Neuronal stem cell (in vitro differentiated cells): ENCODE results near the gene DNAJC6.

ENCODE experiments used
- DNase-seq: peaks from one replicate; pipeline ENCODE4 v3.0.0-alpha.2; 2013; ENCODE audit warnings: low spot score
- H2AFZ ChIP-seq: one replicate; pipeline ENCODE4 v1.6.1; 2013; ENCODE audit warnings: mild to moderate bottlenecking, low read length, inconsistent platforms
- H2AK5ac ChIP-seq: 2 replicates; pipeline ENCODE4 v1.6.1; 2013; ENCODE audit warnings: low read depth, mild to moderate bottlenecking, inconsistent platforms, low read length, moderate library complexity, mixed read lengths
- H2BK120ac ChIP-seq: 2 replicates; pipeline ENCODE4 v1.6.1; 2013; ENCODE audit warnings: low read depth, mild to moderate bottlenecking, inconsistent platforms, low read length, moderate library complexity, mixed read lengths
- H2BK12ac ChIP-seq: one replicate; pipeline ENCODE4 v1.6.1; 2013; ENCODE audit warnings: low read length, inconsistent platforms
- H2BK15ac ChIP-seq: 2 replicates; pipeline ENCODE4 v1.6.1; 2013; ENCODE audit warnings: mild to moderate bottlenecking, low read length, inconsistent platforms, mixed read lengths
- H2BK5ac ChIP-seq: one replicate; pipeline ENCODE4 v1.6.1; 2013; ENCODE audit warnings: inconsistent platforms, mild to moderate bottlenecking, low read length, moderate library complexity
- H3K14ac ChIP-seq: one replicate; pipeline ENCODE4 v1.6.1; 2013; ENCODE audit warnings: low read length, inconsistent platforms
- H3K18ac ChIP-seq: 2 replicates; pipeline ENCODE4 v1.6.1; 2013; ENCODE audit warnings: low read length, inconsistent platforms
- H3K23ac ChIP-seq: 2 replicates; pipeline ENCODE4 v1.6.1; 2013; ENCODE audit warnings: low read depth, mild to moderate bottlenecking, mixed read lengths, low read length, inconsistent platforms; ENCODE audit not compliant: poor library complexity
- H3K27ac ChIP-seq: replicated peaks from 3 replicates; pipeline ENCODE4 v1.5.1; 2013; ENCODE audit warnings: low read length, inconsistent platforms
- H3K27me3 ChIP-seq, 3 experiments: 2 replicates each; pipeline ENCODE4 v1.6.1; 2013; ENCODE audit warnings: low read length in 3 of 3, mild to moderate bottlenecking in 2 of 3, inconsistent platforms in 1 of 3, low read depth in 1 of 3, mixed read lengths in 1 of 3, moderate library complexity in 1 of 3; ENCODE audit not compliant: control insufficient read depth in 3 of 3, insufficient read depth in 3 of 3
- H3K36me3 ChIP-seq, 2 donors: replicated peaks in 1 of 2; 2 replicates each; pipeline ENCODE4 v1.6.1; 2013; ENCODE audit warnings: low read length in 2 of 2; ENCODE audit not compliant: control insufficient read depth in 2 of 2, insufficient read depth in 2 of 2
- H3K4ac ChIP-seq: 2 replicates; pipeline ENCODE4 v1.6.1; 2013; ENCODE audit warnings: inconsistent platforms, mild to moderate bottlenecking, low read length, moderate library complexity
- H3K4me1 ChIP-seq, 2 donors: 1 replicate in 1 of 2; 2 replicates in 1 of 2; pipeline ENCODE4 v1.6.1; 2013; ENCODE audit warnings: low read length in 2 of 2, low read depth in 1 of 2; ENCODE audit not compliant: control insufficient read depth in 2 of 2, insufficient read depth in 1 of 2
- H3K4me2 ChIP-seq: one replicate; pipeline ENCODE4 v1.6.1; 2013; ENCODE audit warnings: mild to moderate bottlenecking, low read length, inconsistent platforms; ENCODE audit not compliant: insufficient read depth, poor library complexity, severe bottlenecking
- H3K4me3 ChIP-seq, 2 donors: 2 replicates each; pipeline ENCODE4 v1.5.1; 2013; ENCODE audit warnings: low read length in 2 of 2, mild to moderate bottlenecking in 2 of 2, inconsistent platforms in 1 of 2, moderate library complexity in 1 of 2
- H3K79me1 ChIP-seq: one replicate; pipeline ENCODE4 v1.6.1; 2013; ENCODE audit warnings: low read depth, mild to moderate bottlenecking, inconsistent platforms, low read length, moderate library complexity
- H3K9ac ChIP-seq: one replicate; pipeline ENCODE4 v1.6.1; 2013; ENCODE audit warnings: mild to moderate bottlenecking, low read depth, low read length, inconsistent platforms; ENCODE audit not compliant: poor library complexity
- H3K9me3 ChIP-seq, 2 donors: replicated peaks in 1 of 2; 2 replicates each; pipeline versions ENCODE3 to v1.6.1; 2013; ENCODE audit warnings: low read length in 2 of 2, mild to moderate bottlenecking in 2 of 2, inconsistent platforms in 1 of 2, low read depth in 1 of 2, mixed read lengths in 1 of 2, moderate library complexity in 1 of 2; ENCODE audit not compliant: control insufficient read depth in 2 of 2, insufficient read depth in 1 of 2
- H4K8ac ChIP-seq: one replicate; pipeline ENCODE4 v1.6.1; 2013; ENCODE audit warnings: low read depth, mild to moderate bottlenecking, inconsistent platforms, low read length, moderate library complexity
- H4K91ac ChIP-seq: one replicate; pipeline ENCODE4 v1.6.1; 2013; ENCODE audit warnings: low read length, low read depth, mild to moderate bottlenecking, inconsistent platforms; ENCODE audit not compliant: poor library complexity
- WGBS, 2 donors: extraction: QIAGEN DNeasy Blood & Tissue Kit; methylation state at CpG; one replicate each; pipeline ENCODE4 v1.1.7; 2013; ENCODE audit warnings: missing lambda C conversion rate in 2 of 2, mixed read lengths in 1 of 2; ENCODE audit not compliant: insufficient read length in 2 of 2, insufficient replicate concordance in 1 of 2; ENCODE audit errors: extremely low coverage in 2 of 2; 5-methylcytosine and 5-hydroxymethylcytosine counted together

The DNAJC6 gene

GRCh38 chr1:65341381-65341780 is 32.0 kb downstream of the DNAJC6 start:
- no peak overlapping the region for H2AK5ac ChIP-seq
- H2AFZ ChIP-seq = no peak overlapping the region
- H3K4me2 ChIP-seq = no peak overlapping the region
- DNase-seq = no peak
- no peaks in the 10 kb centered on the region for H3K79me1 ChIP-seq
- no peak overlapping the region for H3K4ac ChIP-seq
- H3K9me3 ChIP-seq = peaks cover 0 to 2% of the 10 kb centered on the region in 2 donors
- H3K9ac ChIP-seq = no peak overlapping the region
- no peaks in the 10 kb centered on the region for H3K36me3 ChIP-seq
- no peak overlapping the region for H2BK5ac ChIP-seq
- H3K23ac ChIP-seq = no peak overlapping the region
- H4K8ac ChIP-seq = no peak overlapping the region
- no peak overlapping the region for H2BK15ac ChIP-seq
- no peak overlapping the region for H4K91ac ChIP-seq
- WGBS, 2 donors = no CpG with 5 or more reads among the region's 1 CpG
- H3K14ac ChIP-seq = no peak overlapping the region
- H2BK12ac ChIP-seq = no peak overlapping the region
- H2BK120ac ChIP-seq = no peak overlapping the region
- no peaks in the 10 kb centered on the region for H3K27me3 ChIP-seq
- peaks cover 0 to 3% of the 10 kb centered on the region in 2 donors for H3K4me1 ChIP-seq
- H3K18ac ChIP-seq = no peak overlapping the region
- H3K4me3 ChIP-seq = no peak overlapping the region
- no peak overlapping the region for H3K27ac ChIP-seq

DNA sequence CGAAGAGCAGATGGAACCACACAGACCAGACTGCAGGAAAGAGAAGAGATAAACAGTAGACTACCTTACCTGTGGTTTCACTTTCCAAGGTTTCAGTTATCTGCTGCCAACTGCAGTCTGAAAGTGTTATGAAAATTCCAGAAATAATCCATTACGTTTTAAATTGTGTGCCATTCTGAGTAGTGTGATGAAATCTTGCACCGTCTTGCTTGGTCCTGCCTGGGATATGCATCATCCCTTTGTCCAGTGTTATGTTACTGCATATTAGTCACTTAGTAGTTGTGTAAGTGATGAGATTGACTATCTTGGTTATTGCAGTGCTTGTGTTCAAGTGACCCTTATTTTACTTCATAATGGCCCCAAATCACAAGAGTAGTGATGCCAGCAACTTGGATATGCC is 33.9 kb downstream of the DNAJC6 start:
- H3K4ac ChIP-seq = no peak overlapping the region
- no peak overlapping the region for H2BK5ac ChIP-seq
- no peak overlapping the region for H2AFZ ChIP-seq
- H3K18ac ChIP-seq = no peak overlapping the region
- no peak for DNase-seq
- WGBS, 2 donors = no CpG with 5 or more reads among the region's 3 CpGs
- no peak overlapping the region for H3K27ac ChIP-seq
- no peak overlapping the region for H3K9ac ChIP-seq
- H2BK15ac ChIP-seq = no peak overlapping the region
- H4K91ac ChIP-seq = no peak overlapping the region
- H3K9me3 ChIP-seq = peaks cover 0 to 2% of the 10 kb centered on the region in 2 donors
- H3K79me1 ChIP-seq = no peaks in the 10 kb centered on the region
- no peaks in the 10 kb centered on the region for H3K36me3 ChIP-seq
- peaks cover 0 to 3% of the 10 kb centered on the region in 2 donors for H3K4me1 ChIP-seq
- no peak overlapping the region for H2AK5ac ChIP-seq
- no peak overlapping the region for H2BK120ac ChIP-seq
- no peak overlapping the region for H4K8ac ChIP-seq
- no peak overlapping the region for H3K23ac ChIP-seq
- no peak overlapping the region for H3K4me2 ChIP-seq
- H3K4me3 ChIP-seq = no peak overlapping the region
- H3K14ac ChIP-seq = no peak overlapping the region
- H2BK12ac ChIP-seq = no peak overlapping the region
- H3K27me3 ChIP-seq = no peaks in the 10 kb centered on the region

GRCh38 chr1:65344171-65344814 is 35.0 kb downstream of the DNAJC6 start:
- no peak for DNase-seq
- no peak overlapping the region for H3K4me2 ChIP-seq
- no CpG with 5 or more reads among the region's 3 CpGs for WGBS, 2 donors

DNA sequence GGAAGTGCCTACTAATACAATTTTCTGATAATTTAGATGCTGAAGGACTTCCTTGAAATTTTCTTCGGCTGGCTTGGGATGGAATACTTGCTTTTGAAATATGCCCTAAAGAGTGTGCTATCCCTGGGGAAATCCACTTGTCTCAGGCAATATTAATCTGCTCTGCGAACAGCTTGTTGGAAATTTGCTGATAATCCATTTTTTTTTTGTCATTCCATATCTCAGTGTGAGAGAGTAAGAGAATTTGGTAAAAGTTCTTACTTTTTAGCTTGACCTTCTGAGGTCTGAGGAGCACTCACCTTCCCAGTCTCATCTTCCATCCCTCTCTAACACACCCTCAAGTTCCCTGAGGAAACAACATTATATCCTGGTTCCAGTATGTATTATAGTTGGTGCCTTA is 36.8 kb downstream of the DNAJC6 start:
- Histone ChIP-seq H2BK15ac (no peak overlapping the region), H3K27me3 (no peaks in the 10 kb centered on the region), H3K4me3 (no peak overlapping the region), H2BK5ac (no peak overlapping the region), H3K14ac (no peak overlapping the region), H2AK5ac (no peak overlapping the region), H3K27ac (no peak overlapping the region), H4K8ac (no peak overlapping the region), H2BK120ac (no peak overlapping the region), H3K9ac (no peak overlapping the region), H3K4ac (no peak overlapping the region), H2AFZ (no peak overlapping the region), H3K4me1 (peaks cover 0 to 4% of the 10 kb centered on the region in 2 donors), H3K79me1 (no peaks in the 10 kb centered on the region), H2BK12ac (no peak overlapping the region), H3K18ac (no peak overlapping the region), H4K91ac (no peak overlapping the region), H3K23ac (no peak overlapping the region), H3K4me2 (no peak overlapping the region), H3K36me3 (no peaks in the 10 kb centered on the region), H3K9me3 (peaks cover 0 to 2% of the 10 kb centered on the region in 2 donors)
- no CpG with 5 or more reads among the region's 2 CpGs for WGBS, 2 donors
- DNase-seq = no peak

More at GRCh38 chr1:65344171-65344814, 35.0 kb downstream of the DNAJC6 start:
- Histone ChIP-seq H3K4me3 (no peak overlapping the region), H3K9ac (no peak overlapping the region), H3K79me1 (no peaks in the 10 kb centered on the region), H2BK15ac (no peak overlapping the region), H3K9me3 (peaks cover 0 to 2% of the 10 kb centered on the region in 2 donors), H2BK5ac (no peak overlapping the region), H4K91ac (no peak overlapping the region), H3K4me1 (peaks cover 0 to 3% of the 10 kb centered on the region in 2 donors), H3K27me3 (no peaks in the 10 kb centered on the region), H3K14ac (no peak overlapping the region), H2BK12ac (no peak overlapping the region), H2AK5ac (no peak overlapping the region), H3K4ac (no peak overlapping the region), H3K23ac (no peak overlapping the region), H2AFZ (no peak overlapping the region), H4K8ac (no peak overlapping the region), H3K18ac (no peak overlapping the region), H3K27ac (no peak overlapping the region), H2BK120ac (no peak overlapping the region), H3K36me3 (no peaks in the 10 kb centered on the region)
